Measurements from ENCODE around the gene IL1RL1.

Gene IL1RL1

DNA sequence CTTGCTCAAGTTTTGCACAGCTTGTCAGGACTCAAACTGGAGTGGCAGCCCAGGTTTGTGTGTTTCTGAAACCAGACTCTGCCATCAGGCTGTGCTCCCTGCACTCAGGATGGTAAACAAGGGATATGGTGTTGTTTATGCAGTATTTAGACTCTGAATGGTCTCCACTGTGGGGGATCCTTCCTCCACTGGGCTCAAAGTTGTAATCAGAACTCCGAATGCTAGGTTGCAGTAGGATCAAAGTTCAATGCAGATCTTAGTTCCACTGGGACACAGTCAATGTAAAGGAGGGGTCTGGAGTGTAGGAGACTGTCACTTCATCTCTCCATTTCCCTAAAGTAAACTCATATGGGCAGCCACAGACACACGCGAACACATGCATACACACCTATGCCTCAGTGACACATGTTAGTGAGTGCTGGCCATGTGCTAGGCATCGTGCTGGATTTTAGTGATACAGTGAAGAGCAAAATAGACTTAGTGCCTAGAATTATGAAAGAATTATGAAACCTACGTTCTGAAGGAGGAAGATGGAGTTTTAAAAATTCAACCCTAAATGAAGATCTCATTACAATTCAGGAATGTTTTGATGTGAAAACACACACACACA, 50.4 kb downstream of the IL1RL1 start:
- H2AFZ ChIP-seq (ENCODE audit: low read length), result no peak overlapping the region
- no peaks in the 10 kb centered on the region for H3K9me2 ChIP-seq (ENCODE audit: low read depth, low read length)
- H3K9me3 ChIP-seq (ENCODE audit: low read length), result no peaks in the 10 kb centered on the region
- H3K27me3 ChIP-seq (ENCODE audit: insufficient read depth, low read length), result no peaks in the 10 kb centered on the region
- no peaks in the 10 kb centered on the region for H4K20me1 ChIP-seq (ENCODE audit: insufficient read depth, low read length)
- no peaks in the 10 kb centered on the region for H3K79me2 ChIP-seq (ENCODE audit: insufficient read depth, low read length)
- no peak overlapping the region for H3K4me2 ChIP-seq (ENCODE audit: low read length)
- no peaks in the 10 kb centered on the region for H3K36me3 ChIP-seq (ENCODE audit: insufficient read depth, low read length)
- TF ChIP-seq EZH2 (IDR thresholded peaks at IDR 0.05; ENCODE audit: borderline replicate concordance, low read length), result no peak
- H3K27ac ChIP-seq (ENCODE audit: low read depth, low read length, poor library complexity, severe bottlenecking), result no peak overlapping the region
- no peak overlapping the region for H3K4me3 ChIP-seq (ENCODE audit: low read depth, low read length, poor library complexity, severe bottlenecking)
- no peaks in the 10 kb centered on the region for H3F3A ChIP-seq (ENCODE audit: insufficient read depth, low read length)
- no peak overlapping the region for H3K9ac ChIP-seq (ENCODE audit: low read length)
- no peaks in the 10 kb centered on the region for H3K4me1 ChIP-seq (ENCODE audit: insufficient read depth, low read length, severe bottlenecking)

GRCh38 chr2:102365763-102366162, 54.4 kb downstream of the IL1RL1 start:
- Histone ChIP-seq H3F3A (ENCODE audit: insufficient read depth, low read length) (no peaks in the 10 kb centered on the region), H3K9ac (ENCODE audit: low read length) (no peak overlapping the region), H3K27me3 (ENCODE audit: insufficient read depth, low read length) (no peaks in the 10 kb centered on the region), H3K79me2 (ENCODE audit: insufficient read depth, low read length) (no peaks in the 10 kb centered on the region), H3K36me3 (ENCODE audit: insufficient read depth, low read length) (no peaks in the 10 kb centered on the region), H3K27ac (ENCODE audit: low read depth, low read length, poor library complexity, severe bottlenecking) (no peak overlapping the region), H3K4me3 (ENCODE audit: low read depth, low read length, poor library complexity, severe bottlenecking) (no peak overlapping the region), H2AFZ (ENCODE audit: low read length) (no peak overlapping the region), H3K4me2 (ENCODE audit: low read length) (no peak overlapping the region), H4K20me1 (ENCODE audit: insufficient read depth, low read length) (no peaks in the 10 kb centered on the region), H3K9me3 (ENCODE audit: low read length) (no peaks in the 10 kb centered on the region), H3K4me1 (ENCODE audit: insufficient read depth, low read length, severe bottlenecking) (no peaks in the 10 kb centered on the region), H3K9me2 (ENCODE audit: low read depth, low read length) (no peaks in the 10 kb centered on the region)
- TF ChIP-seq EZH2 (IDR thresholded peaks at IDR 0.05; ENCODE audit: borderline replicate concordance, low read length) (no peak), CTCF (IDR thresholded peaks at IDR 0.05; ENCODE audit: low read length) (no peak)

GRCh38 chr2:102366406-102367112, 55.2 kb downstream of the IL1RL1 start:
- no peak overlapping the region for H3K4me3 ChIP-seq (ENCODE audit: low read depth, low read length, poor library complexity, severe bottlenecking)
- no peak overlapping the region for H3K4me2 ChIP-seq (ENCODE audit: low read length)
- H3K79me2 ChIP-seq (ENCODE audit: insufficient read depth, low read length), result no peaks in the 10 kb centered on the region

More at GRCh38 chr2:102366406-102367112, 55.2 kb downstream of the IL1RL1 start:
- Histone ChIP-seq H3K9me2 (ENCODE audit: low read depth, low read length) (no peaks in the 10 kb centered on the region), H3K9ac (ENCODE audit: low read length) (no peak overlapping the region), H2AFZ (ENCODE audit: low read length) (no peak overlapping the region), H3K4me1 (ENCODE audit: insufficient read depth, low read length, severe bottlenecking) (no peaks in the 10 kb centered on the region), H4K20me1 (ENCODE audit: insufficient read depth, low read length) (no peaks in the 10 kb centered on the region), H3K27ac (ENCODE audit: low read depth, low read length, poor library complexity, severe bottlenecking) (no peak overlapping the region), H3K27me3 (ENCODE audit: insufficient read depth, low read length) (no peaks in the 10 kb centered on the region), H3K9me3 (ENCODE audit: low read length) (no peaks in the 10 kb centered on the region), H3K36me3 (ENCODE audit: insufficient read depth, low read length) (no peaks in the 10 kb centered on the region), H3F3A (ENCODE audit: insufficient read depth, low read length) (no peaks in the 10 kb centered on the region)
- TF ChIP-seq EZH2 (IDR thresholded peaks at IDR 0.05; ENCODE audit: borderline replicate concordance, low read length) (no peak), CTCF (IDR thresholded peaks at IDR 0.05; ENCODE audit: low read length) (no peak)

Measured in OCI-LY1 (cell line).